Kidney (tissue), 14 donors: ENCODE data around the gene ABTB2. TPM values are rescaled to one million over a fixed set of nuclear protein-coding genes. Genes with fewer than 3 reads are reported as not detected.
"Not testable (repeated sequence)": the region's sequence is repeated elsewhere in the genome, so short reads cannot be mapped to it uniquely, and the experiment has no call there.

ENCODE experiments used
- DNase-seq, 5 donors: peaks; one replicate each; pipeline ENCODE4 v3.0.0-alpha.2; 2013 to 2020
- FAIRE-seq: peaks from 2 replicates; lab custom pipeline; 2012; peaks lifted over from hg19 to GRCh38; lab: Jason Lieb, UNC
- H3K27ac ChIP-seq, 2 donors: one replicate each; pipeline ENCODE4 v1.7.0; 2013; ENCODE audit warnings: low read depth in 2 of 2, low read length in 2 of 2, inconsistent platforms in 1 of 2
- H3K27me3 ChIP-seq: one replicate; pipeline ENCODE4 v1.7.1; 2013; ENCODE audit warnings: low read length, inconsistent platforms; ENCODE audit not compliant: control insufficient read depth, insufficient read depth
- H3K36me3 ChIP-seq, 3 donors: one replicate each; pipeline versions ENCODE4 v1.7.0 to v1.7.1; 2013; ENCODE audit warnings: low read length in 3 of 3, control low read depth in 1 of 3, inconsistent platforms in 1 of 3; ENCODE audit not compliant: insufficient read depth in 3 of 3, control insufficient read depth in 2 of 3
- H3K4me1 ChIP-seq, 3 donors: one replicate each; pipeline versions ENCODE4 v1.7.0 to v1.7.1; 2013; ENCODE audit warnings: low read length in 3 of 3, inconsistent platforms in 1 of 3, low read depth in 1 of 3; ENCODE audit not compliant: control insufficient read depth in 2 of 3, insufficient read depth in 2 of 3
- H3K4me3 ChIP-seq, 3 donors: one replicate each; pipeline versions ENCODE4 v1.7.0 to v1.8.1; 2013; ENCODE audit warnings: low read length in 3 of 3, control low read depth in 1 of 3, inconsistent platforms in 1 of 3
- H3K9ac ChIP-seq, 3 donors: one replicate each; pipeline versions ENCODE4 v1.7.0 to v1.7.1; 2013; ENCODE audit warnings: low read length in 3 of 3, control low read depth in 1 of 3, inconsistent platforms in 1 of 3
- H3K9me3 ChIP-seq, 3 donors: one replicate each; pipeline versions ENCODE4 v1.7.0 to v1.7.1; 2013; ENCODE audit warnings: low read length in 3 of 3, control low read depth in 1 of 3, inconsistent platforms in 1 of 3; ENCODE audit not compliant: control insufficient read depth in 2 of 3, insufficient read depth in 1 of 3
- CTCF ChIP-seq: IDR thresholded peaks from 3 replicates; pipeline ENCODE4 v1.5.1; 2012; ENCODE audit warnings: mild to moderate bottlenecking, moderate library complexity, borderline replicate concordance; ENCODE audit not compliant: insufficient read depth; ENCODE audit errors: extremely low read depth
- intact Hi-C: fragments of 100-400 bp; cut with DNase I; formaldehyde crosslinking; loops from one replicate; pipeline ENCODE4 v1.11.1; 2022
- polyA plus RNA-seq: library from polyadenylated mRNA; stranded (reverse); fragments of 350-450 nt; fragmentation: Illumina TruSeq; extraction: RNeasy Lipid Tissue Mini Kit (QIAGEN cat#74804); gene quantifications from one replicate; pipeline ENCODE4 v1.2.3, GENCODE V29; 2014; ENCODE audit warnings: low read depth, low replicate concordance; ENCODE audit not compliant: insufficient read depth
- total RNA-seq: library from RNA; stranded (reverse); fragmentation: NEBNext Ultra II Directional; extraction: Animal tissue kit (Norgen Biotek cat#: 25700); gene quantifications from one replicate; pipeline ENCODE4 v1.2.1, GENCODE V29; 2021
- donor health status: control.
- donor health status: control.
- donor health status: control.
- donor health status: control.
- donor health status: control.
- donor health status: DM: yes; HTN: yes; CAD: no.
- donor health status: Normal renal cell carcinoma (clear cell type).

ABTB2 gene
- total and polyA plus RNA-seq, 2 donors from 2014 or later: 7.6 to 22.1 TPM

- H3K27me3 ChIP-seq: no peaks in the 10 kb centered on the region
- H3K9ac ChIP-seq: no peak overlapping the region
- DNase-seq (no peak), FAIRE-seq (no peak)
- no peak overlapping the region for H3K4me3 ChIP-seq
- no peaks in the 10 kb centered on the region for H3K36me3 ChIP-seq
- H3K9me3 ChIP-seq: no peaks in the 10 kb centered on the region
- intact Hi-C loops: no loop called here
- H3K4me1 ChIP-seq: no peaks in the 10 kb centered on the region
- no peak for TF ChIP-seq CTCF
- no peak overlapping the region for H3K27ac ChIP-seq
Observed at GRCh38 chr11:34397120-34397519, 39.3 kb upstream of the ABTB2 start.

GRCh38 chr11:34395916-34396550, 38.2 kb upstream of the ABTB2 start:
- H3K9ac ChIP-seq: no peak overlapping the region
- no peak for TF ChIP-seq CTCF
- no peak overlapping the region for H3K4me3 ChIP-seq
- H3K4me1 ChIP-seq: no peaks in the 10 kb centered on the region
- FAIRE-seq (no peak), DNase-seq (no peak)
- H3K27me3 ChIP-seq: no peaks in the 10 kb centered on the region
- no peaks in the 10 kb centered on the region for H3K36me3 ChIP-seq
- no peak overlapping the region for H3K27ac ChIP-seq
- intact Hi-C loops: no loop called here
- H3K9me3 ChIP-seq: no peaks in the 10 kb centered on the region

DNA sequence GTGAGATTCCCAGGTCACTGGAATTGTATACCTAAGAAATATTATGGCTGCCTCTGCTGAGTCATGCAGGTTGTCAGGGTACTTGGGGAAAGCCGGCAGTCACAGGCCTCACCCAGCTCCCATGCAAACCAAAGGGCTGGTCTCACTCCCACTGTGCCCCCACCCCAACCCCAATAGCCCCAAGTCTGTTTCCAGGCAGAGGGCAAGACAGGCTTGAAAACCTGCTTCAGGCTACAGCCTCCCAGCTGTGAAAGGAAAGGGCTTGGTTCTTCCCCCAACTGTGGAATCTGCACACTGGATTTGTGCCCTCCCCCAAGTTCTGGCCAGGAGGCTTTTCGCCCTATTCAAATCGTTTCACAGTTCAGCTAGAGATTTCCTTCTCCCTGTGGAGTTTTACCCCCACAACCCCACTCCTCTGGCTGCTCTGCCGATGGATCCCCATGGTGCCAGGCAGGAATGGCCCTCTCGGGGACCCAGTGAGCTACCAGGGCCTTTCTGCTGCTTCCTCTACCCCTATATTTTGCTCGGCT, 37.0 kb upstream of the ABTB2 start:
- FAIRE-seq: no peak
- no peak overlapping the region for H3K4me3 ChIP-seq
- no peak overlapping the region for H3K27ac ChIP-seq
- H3K9me3 ChIP-seq: no peaks in the 10 kb centered on the region
- intact Hi-C loops: no loop called here
- H3K36me3 ChIP-seq: no peaks in the 10 kb centered on the region
- no peak for TF ChIP-seq CTCF
- no peaks in the 10 kb centered on the region for H3K27me3 ChIP-seq
- DNase-seq: no peak
- no peak overlapping the region for H3K9ac ChIP-seq
- no peaks in the 10 kb centered on the region for H3K4me1 ChIP-seq

DNA sequence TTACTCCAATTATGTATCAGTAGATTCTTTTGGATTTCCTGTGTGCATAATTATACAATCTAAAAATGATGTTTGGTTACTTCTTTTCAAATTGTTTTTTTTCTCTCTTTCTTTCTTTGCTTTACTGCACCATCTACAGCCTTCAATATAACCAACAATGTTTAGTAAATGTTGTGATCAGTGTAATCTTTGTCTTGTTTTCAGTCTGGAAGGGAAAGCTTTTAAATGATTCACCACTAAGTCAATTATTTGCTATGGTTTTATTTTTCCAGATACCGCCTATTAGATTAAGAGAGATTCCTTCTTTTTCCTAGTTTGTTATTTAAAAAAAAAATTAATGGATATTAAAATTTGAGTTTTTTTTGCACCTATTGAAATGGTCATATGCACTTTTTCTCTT, 29.8 kb upstream of the ABTB2 start:
- no peak overlapping the region for H3K4me3 ChIP-seq
- TF ChIP-seq CTCF: no peak

GRCh38 chr11:34386356-34386755, 28.5 kb upstream of the ABTB2 start:
- H3K9me3 ChIP-seq, intact Hi-C loops, H3K27ac ChIP-seq, H3K27me3 ChIP-seq, H3K36me3 ChIP-seq, DNase-seq, H3K9ac ChIP-seq, FAIRE-seq, H3K4me3 ChIP-seq, H3K4me1 ChIP-seq: not testable (repeated sequence)

More for the DNA sequence above, 29.8 kb upstream of the ABTB2 start:
- Histone ChIP-seq H3K9me3 (no peaks in the 10 kb centered on the region), H3K36me3 (no peaks in the 10 kb centered on the region), H3K27ac (no peak overlapping the region), H3K9ac (no peak overlapping the region), H3K27me3 (no peaks in the 10 kb centered on the region), H3K4me1 (no peaks in the 10 kb centered on the region)
- intact Hi-C loops: no loop called here
- FAIRE-seq: peak; percentile 95
- DNase-seq: no peak
